Activated CD8-positive, alpha-beta memory T cell treated with anti-CD3 and anti-CD28 coated beads for 4 hours (primary cell): ENCODE data around the gene LRBA.
"Not testable (repeated sequence)": the region's sequence is repeated elsewhere in the genome, so short reads cannot be mapped to it uniquely, and the experiment has no call there.

ENCODE experiments used
- DNase-seq, 2 donors: peaks; one replicate each; pipeline ENCODE4 v3.0.0-alpha.2; 2020; ENCODE audit warnings: low read depth in 2 of 2

Gene LRBA

DNA sequence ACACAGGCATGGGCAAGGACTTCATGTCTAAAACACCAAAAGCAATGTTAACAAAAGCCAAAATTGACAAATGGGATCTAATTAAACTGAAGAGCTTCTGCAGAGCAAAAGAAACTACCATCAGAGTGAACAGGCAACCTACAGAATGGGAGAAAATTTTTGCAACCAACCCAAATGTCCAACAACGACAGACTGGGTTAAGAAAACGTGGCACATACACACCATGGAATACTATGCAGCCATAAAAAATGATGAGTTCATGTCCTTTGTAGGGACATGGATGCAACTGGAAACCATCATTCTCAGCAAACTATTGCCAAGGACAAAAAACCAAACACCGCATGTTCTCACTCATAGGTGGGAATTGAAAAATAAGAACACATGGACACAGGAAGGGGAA is 507.4 kb downstream of the LRBA start:
- not testable (repeated sequence) for DNase-seq

DNA sequence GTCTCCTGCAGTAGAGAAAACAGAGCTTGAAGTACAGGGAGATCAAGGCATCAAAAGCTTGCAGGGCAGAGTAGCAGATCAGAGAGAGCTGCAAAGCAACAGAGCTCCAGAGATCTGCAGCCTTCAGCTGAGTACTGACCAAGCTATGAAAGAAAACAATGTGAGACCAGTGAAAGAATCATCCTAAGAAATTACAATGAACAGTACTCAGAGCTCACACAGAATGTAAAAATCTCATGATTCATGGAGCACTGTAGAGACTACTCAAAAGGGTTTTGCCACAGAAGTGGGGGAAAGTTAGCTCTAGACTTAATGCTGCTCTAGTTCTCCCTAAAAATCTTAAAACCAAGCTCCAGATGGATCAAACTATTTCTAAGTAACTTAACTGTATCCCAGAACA is 513.1 kb downstream of the LRBA start:
- DNase-seq: no peak

DNA sequence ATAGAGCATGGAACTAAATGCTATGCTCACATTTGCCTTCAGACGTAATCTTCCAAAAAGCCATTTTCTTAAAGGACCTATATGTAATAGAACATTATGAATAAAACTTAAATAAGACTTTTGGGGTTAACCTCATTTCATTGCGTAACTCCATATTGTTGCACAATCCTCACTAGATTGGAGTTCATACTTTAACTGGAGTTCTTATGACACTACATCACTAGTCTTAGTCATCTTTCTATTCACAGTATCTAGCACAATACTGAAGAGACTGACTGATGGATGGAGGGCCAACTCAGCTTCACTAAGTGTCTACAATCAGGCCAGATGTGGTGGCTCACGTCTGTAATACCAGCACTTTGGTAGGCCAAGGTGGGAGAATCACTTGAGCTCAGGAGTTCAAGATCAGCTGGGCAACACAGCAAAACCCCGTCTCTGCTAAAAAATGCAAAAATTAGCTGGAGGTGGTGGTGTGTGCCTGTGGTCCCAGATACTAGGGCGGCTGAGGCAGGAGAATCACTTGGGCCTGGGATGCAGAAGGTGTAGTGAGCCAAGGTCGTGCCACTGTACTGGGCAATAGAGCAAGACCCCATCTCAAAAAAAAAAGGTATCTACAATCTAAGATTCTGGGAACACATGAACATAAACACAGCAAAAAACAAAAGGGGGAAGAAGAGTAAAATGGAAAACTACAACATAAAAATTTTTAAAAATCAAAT is 513.9 kb downstream of the LRBA start:
- no peak for DNase-seq

DNA sequence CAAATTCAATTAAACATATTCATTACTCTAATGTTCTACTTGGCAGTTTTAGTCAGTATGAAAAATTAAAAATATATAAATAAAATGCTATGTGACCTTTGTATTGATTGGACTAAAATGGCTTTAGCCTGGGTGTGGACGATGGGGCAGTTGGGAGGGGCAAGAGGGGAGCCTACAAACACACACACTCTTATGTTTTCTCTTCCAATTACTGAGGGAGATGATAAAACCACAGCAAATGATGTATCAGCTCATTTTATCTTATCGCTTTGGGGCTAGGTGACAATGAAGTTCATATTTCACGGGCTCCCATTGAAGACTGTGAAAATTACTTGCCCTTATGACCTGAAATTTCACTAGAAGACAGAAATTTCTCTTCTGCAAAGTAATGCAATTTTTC is 517.5 kb downstream of the LRBA start:
- DNase-seq: no peak

DNA sequence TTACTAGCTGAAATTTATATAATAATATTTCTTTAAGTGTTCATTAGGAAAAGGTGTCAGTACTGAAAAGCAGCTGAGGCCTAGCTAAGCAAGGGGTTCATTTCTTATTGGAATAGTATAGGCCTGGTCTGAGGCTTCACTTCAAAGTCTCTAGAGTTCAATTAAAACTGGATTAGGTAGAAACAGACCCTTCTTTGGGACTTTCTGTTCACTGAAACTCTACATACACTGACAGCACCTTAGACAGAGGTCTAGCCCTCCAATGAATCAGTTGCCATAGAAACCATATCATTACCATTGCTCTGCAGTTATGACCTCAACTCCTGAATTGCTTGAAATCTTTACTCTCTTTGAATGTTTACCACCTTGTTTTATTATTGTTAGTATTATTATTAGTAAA is 519.5 kb downstream of the LRBA start:
- no peak for DNase-seq

DNA sequence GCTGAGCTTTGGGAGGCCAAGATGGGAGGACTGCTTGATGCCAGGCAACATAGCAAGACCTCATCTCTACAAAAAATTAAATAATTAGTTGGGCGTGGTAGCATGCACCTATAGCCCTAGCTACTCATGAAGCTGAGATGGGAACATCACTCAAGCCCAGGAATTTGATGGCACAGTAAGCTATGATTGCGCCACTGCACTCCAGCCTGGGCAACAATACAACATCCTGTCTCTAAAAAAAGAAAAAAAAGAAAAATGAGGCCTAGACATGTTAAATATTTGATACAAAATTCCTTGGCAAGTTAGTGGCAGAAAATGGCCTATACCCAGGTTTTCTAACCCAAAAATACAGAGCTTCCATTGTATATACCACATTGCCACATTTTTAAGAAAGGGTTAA is 521.2 kb downstream of the LRBA start:
- no peak for DNase-seq

DNA sequence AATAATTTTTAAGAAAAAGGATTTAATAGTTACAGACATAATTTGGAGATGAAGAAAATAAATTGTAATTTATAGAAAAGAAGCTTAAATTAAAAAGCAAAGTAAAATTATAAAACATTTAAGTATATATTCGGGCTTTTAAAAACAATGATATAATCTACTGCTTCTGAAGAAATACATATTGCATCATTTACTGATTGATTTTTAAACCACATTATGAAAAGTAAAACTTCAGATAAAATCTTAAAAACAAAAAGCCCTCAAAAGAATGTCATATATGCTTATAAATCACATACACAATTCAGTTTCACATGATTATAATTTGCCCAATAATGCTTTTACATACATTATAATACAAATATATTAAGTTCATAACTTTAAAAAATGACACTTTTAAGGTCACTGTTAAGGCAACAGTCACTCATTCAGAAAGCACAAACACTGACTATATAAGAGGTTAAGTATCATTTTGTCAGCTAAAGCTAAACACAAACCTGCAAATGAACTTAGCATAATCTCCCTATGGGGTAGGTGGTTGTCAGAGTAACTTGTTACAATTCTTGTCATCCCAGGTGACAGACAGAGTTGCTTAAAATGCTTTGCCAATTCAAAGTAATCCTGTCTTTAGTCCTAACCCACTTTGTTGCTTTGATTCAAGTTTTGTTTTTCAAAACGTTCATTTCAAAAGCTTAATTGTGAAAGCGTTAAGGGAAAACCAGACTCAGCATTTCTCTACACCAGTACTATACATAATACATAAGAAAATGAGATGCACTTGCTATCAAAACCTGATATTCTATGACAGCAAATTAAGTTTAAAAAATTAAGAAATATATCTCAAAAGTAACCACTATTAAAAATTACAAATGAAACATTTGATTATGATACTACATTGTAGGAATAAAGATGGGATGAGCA is 523.7 kb downstream of the LRBA start:
- no peak for DNase-seq

DNA sequence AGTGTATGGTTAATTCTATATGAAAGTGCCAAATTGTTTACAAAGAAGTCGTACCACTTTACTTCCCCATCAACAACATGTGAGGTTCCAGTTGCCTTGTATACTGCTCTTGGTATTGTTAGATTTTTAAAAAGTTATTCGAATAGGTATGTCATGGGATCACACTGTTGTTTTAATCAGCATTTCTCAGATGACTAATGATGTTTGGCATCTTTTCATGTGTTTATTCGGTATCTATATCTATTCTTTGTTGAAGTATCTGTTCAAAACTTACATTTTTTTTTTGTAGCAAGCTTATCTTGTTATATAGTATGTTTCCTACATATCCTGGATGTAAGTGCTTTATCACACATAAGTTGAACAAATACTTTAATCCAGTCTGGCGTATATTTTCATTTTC is 532.5 kb downstream of the LRBA start:
- no peak for DNase-seq

DNA sequence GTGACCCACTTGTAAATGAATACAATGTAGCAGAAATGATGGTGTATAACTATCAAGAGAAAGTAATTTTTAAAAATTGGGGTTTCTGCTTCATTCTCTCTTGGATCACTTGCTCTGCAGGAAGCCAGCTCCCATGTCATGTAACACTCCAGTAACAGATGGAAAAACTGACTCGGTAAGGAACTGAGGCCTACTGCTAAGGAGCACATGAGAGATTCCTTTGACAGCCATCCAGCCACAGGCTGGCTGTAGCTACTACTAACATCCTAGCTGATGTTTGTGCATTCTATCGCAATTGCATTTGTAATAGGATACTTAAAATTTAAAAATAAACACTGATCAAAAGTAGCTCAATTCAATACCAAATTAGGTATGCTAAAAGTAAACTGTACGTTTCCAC is 535.4 kb downstream of the LRBA start:
- no peak for DNase-seq

DNA sequence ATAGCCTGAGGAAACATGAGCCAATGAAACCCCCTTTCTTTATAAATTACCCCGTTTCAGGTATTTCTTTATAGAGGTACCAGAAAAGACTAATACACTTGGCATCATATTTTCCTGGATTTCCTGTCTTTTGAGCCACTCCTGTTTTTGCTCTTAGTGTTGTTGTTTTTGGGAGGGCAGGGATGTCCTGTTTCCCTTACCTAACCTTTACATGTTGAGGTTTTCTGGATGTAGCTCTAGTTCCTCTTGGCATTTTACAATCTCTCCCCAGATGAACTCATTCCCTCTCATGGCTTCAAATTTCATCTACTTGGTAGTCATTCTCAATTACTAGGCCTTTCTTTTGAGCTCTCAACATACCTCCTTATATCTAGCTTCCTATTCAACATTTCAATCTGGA is 537.2 kb downstream of the LRBA start:
- DNase-seq: no peak

DNA sequence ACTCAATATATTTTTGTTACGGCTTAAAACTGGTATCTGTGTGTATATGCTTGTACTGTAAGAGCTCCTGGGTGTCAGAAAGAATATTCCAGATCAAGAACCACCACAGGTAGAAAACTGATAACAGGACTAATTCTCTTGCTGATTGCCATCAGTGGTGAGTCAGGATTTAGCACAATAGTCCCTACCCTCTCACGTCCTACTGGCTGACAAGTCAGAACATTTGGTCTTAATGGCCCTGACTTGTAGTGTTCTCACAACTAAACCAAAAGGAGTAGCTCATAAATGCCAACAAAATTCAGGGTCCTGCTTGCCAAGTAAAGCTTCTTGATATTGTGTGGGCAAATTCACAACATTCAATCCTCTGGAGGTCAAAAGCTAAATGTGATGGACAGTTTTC is 538.3 kb downstream of the LRBA start:
- no peak for DNase-seq

DNA sequence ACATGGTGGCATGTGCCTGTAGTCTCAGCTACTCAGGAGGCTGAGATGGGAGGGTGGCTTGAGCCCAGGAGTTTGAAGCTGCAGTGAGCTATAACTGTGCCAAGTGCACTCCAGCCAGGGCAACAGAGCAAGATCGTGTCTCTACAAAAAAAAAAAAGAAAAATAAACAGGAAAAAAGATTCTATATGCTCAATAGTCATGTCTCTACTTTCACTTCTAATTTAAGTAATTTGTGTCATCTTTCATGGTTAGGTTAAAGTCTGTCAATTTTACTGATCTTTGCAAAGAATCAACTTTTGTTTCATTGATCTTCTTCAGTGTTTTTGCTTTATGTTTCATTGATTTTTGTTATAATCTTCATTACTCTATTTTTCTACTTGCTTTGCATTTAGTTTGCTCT is 539.3 kb downstream of the LRBA start:
- no peak for DNase-seq

DNA sequence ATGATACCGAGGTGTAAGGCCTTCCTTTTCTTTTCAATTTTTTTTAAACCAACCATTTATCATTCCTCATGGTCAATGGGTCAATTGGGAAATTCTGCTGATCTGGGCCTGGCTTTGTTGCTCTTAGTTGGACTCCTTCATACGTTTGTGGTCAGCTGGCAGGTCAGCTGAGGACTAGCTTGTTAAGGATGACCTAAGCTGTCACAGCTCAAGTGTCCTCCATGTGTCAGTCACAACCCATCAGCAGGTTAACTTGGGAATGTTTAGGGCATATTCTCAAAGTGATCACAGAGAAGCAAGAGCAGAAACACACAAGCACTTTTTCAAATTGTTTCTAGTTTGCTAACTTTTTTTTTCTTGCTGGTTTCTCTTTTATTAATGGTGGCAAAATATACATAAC is 550.6 kb downstream of the LRBA start:
- DNase-seq: no peak

DNA sequence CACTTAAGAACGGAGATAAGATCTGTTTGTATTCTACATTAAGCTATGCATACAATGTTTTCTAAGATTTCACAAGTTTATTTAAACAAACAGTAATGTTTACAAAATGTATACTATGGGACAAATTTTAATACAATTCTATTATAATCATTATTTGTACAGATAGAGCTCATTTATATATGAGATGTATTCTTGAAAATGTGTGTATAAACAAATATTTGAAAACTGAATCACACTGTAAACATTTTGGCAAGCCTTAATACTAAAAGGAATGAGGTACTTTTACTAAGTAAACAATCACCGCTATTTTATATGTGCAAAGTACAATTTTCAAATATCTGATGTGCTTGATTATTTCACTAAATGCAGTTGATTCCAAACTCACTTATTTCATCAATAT is 552.3 kb downstream of the LRBA start:
- no peak for DNase-seq

DNA sequence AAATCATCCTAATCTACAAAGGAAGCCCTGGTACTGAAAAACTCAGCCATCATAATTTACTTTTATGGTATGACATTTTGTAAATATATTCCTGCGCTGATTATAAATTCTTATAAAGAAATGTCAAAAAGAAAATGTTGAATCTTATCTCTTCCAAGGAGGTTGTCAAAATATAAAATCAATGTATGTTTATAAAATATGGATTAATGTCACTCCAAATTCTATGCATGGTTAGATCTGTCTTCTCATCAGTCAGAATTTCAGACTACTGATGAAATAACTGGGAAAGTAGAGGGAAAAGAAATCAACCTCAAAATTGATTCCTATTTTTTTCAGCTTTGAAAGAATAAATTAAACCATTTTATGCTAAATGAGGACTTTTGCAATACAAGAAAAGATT is 553.1 kb downstream of the LRBA start:
- DNase-seq: no peak

DNA sequence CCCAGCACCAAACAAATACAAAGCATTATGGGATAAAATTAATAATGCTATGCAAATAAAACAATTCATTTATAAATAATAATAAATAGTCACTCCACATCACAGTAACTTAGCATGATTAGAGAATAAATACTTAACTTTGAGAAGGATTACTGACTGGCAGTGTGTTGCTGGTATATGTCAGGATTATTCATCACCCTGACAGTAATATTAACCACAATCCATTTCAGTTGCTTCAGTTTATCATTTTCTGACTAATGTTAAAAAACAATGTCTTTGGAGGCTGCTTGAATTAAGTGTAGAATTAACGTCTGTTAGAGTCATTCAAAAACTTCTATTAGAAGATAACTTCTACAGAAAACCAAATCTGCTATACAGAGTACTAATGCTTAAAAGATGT is 557.3 kb downstream of the LRBA start:
- no peak for DNase-seq

DNA sequence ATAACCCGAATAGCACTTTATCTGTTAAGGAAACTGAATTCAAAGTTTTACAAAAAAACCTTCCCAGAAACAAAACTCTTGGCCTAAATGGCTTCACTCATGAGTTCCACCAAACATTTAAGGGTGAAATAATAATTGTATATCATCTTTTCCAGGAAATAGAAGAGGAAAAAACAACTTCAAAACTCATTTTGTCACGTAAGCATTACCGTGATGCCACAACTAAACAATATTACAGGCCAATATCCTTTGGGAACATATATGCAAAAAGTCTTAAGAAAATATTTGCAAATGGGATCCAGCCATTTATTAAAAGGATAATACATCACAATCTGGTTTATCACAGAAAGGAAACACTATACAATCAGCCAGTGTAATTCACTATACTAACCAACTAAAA is 563.2 kb downstream of the LRBA start:
- no peak for DNase-seq

DNA sequence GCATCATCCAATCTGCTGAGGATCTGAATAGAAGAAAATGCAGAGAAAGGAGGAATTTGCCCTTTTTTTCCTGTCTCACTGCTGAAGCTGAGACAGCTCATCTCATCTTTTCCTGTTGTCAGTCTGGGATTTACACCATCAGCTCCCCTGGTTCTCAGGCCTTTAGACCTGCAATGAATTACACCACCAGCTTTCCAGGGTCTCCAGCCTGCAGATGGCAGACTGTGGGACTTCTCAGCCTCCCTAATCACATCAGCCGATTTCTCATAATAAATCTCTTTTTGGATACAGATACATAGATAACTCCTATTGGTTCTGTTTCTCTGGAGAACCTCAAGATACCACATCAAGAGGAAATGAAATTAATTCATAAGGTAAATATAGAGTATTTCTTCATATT is 567.7 kb downstream of the LRBA start:
- no peak for DNase-seq

DNA sequence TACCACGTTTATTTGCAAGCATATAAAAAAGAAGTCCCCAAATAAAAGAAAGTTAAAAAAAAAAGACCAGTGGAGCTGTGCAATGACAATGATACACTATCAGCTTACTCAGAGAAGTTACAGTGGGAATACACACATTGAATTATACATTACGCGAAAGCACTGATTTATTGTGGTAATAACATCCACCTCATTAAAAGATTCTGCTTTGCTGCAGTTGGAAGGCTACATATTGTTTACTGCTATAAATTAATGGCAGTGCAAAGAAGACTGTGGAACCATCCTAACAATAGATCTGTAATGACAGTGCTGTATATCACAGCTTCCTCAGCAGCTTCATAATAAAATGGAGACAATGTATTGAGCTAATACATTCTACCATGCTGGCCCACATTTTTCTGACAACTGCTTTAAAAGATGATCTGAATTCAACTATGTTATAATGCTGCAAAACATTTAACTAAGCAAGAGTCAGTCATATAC is 575.6 kb downstream of the LRBA start:
- DNase-seq: no peak

DNA sequence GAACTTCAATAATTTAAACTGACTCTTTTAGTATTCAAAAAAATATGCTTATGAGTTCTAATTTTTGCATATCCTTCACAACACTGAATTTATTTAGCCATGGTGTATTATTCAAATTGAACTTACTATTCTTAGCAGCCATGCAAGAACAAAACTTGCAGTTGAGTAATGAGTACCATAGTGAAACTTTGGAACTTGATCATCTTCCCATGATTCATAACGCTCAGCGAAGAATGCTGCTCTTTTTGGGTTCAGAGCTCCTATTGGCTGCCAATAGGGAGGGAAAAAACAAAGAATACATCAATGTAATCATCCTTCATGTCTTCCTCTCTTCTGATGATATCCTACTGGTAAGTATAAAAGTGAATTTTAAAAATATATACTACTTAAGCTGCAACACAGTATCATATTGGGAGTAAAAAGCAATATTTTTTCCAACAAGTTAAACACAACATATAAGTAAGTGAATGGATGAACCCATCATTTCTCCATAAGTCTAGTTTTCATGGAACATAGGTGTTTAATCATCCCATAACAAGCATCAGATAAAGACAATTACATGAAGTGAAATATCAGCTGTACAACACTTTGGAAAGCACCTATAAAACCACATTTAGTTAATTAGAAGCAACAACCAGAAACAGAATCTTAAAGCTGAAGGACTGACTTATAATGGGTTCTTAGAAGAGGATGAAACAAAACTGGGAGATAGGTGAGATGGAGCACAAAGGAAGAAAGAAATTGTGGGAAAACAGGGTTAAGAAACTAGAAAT is 578.3 kb downstream of the LRBA start:
- no peak for DNase-seq

DNA sequence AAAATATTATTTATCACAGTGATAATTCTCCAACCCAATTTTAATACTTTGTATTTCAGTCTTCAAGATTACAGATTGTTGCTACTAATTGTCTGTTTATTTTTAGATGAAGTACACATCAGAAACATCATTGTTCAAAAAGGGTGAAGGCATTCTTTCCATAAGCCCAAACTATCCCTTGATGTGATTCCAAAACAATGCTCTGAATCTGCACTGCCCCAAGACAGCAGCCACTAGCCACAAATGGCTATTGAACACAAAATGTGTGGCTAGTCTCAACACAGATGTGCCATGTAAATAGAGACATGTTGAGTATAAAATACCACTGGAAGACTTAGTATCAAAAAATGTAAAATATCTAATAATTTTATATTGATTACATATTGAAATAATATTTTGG is 583.9 kb downstream of the LRBA start:
- no peak for DNase-seq

DNA sequence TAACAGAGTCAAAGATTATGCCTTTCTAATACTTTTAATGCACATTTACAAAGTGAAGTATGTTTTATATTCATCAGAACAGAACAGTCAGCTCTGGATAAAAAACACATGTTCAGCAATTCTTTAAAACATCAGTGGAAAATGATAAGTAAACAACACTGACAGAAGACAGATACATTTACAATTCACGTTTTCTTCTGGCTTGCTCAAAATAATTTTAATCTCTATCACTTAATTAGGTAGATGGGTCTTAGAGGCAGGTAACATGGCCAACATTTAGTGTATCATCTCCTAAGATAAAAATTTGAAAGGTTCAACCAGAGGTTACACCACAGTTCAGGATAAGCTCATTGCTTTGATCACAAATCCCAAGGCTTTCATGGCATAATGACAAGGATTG is 589.9 kb downstream of the LRBA start:
- no peak for DNase-seq
